ENCODE measurements around the gene KCTD13.
"Not testable (repeated sequence)": the region's sequence is repeated elsewhere in the genome, so short reads cannot be mapped to it uniquely, and the experiment has no call there.

Gene KCTD13

GRCh38 chr16:29925781-29926710 lies at the start of gene KCTD13:
Gene KCTD13, minus strand, starts transcription at chr16:29926226. Its CDS starts 193 bp downstream, at chr16:29926033.
- DNase-seq (ENCODE audit: low read depth), result peak; percentile 80

GRCh38 chr16:29975134-29975538 lies 49.1 kb upstream of the KCTD13 start:
- DNase-seq (ENCODE audit: low read depth), result no peak

- no peak for DNase-seq (ENCODE audit: low read depth)
These were observed 48.5 kb upstream of the KCTD13 start for GRCh38 chr16:29974291-29975133.

- peak; percentile 94 for DNase-seq (ENCODE audit: low read depth)
These were observed 47.6 kb upstream of the KCTD13 start, which contains the start of gene TAOK2 for GRCh38 chr16:29973384-29974246. Gene TAOK2, plus strand, starts transcription at chr16:29973868. Its CDS starts 3,905 bp downstream, at chr16:29977773.

GRCh38 chr16:29972992-29973383 lies 47.0 kb upstream of the KCTD13 start:
- DNase-seq (ENCODE audit: low read depth), result no peak

GRCh38 chr16:29972500-29972899 lies 46.5 kb upstream of the KCTD13 start:
- DNase-seq (ENCODE audit: low read depth), result no peak

- DNase-seq (ENCODE audit: low read depth), result no peak
These were observed 45.3 kb upstream of the KCTD13 start for GRCh38 chr16:29971304-29971703.

- DNase-seq (ENCODE audit: low read depth), result no peak
These were observed 42.2 kb upstream of the KCTD13 start for GRCh38 chr16:29968205-29968604.

- DNase-seq (ENCODE audit: low read depth), result no peak
These were observed 37.2 kb upstream of the KCTD13 start for GRCh38 chr16:29963021-29963743.

GRCh38 chr16:29962344-29962994 lies 36.4 kb upstream of the KCTD13 start:
- DNase-seq (ENCODE audit: low read depth), result no peak

- DNase-seq (ENCODE audit: low read depth), result peak; percentile 86
These were observed 35.7 kb upstream of the KCTD13 start, which contains the start of gene TMEM219 for GRCh38 chr16:29961479-29962343. Gene TMEM219, plus strand, starts transcription at chr16:29962079. Its CDS starts 1,065 bp downstream, at chr16:29963144.

- no peak for DNase-seq (ENCODE audit: low read depth)
These were observed 35.1 kb upstream of the KCTD13 start for GRCh38 chr16:29961127-29961478.

GRCh38 chr16:29959821-29960220 lies 33.8 kb upstream of the KCTD13 start:
- DNase-seq (ENCODE audit: low read depth), result not testable (repeated sequence)

GRCh38 chr16:29959293-29959692 lies 33.3 kb upstream of the KCTD13 start:
- no peak for DNase-seq (ENCODE audit: low read depth)

- no peak for DNase-seq (ENCODE audit: low read depth)
These were observed 32.7 kb upstream of the KCTD13 start for GRCh38 chr16:29958756-29959155.

GRCh38 chr16:29951625-29952365 lies 25.8 kb upstream of the KCTD13 start:
- DNase-seq (ENCODE audit: low read depth), result no peak

GRCh38 chr16:29950806-29951461 lies 24.9 kb upstream of the KCTD13 start:
- no peak for DNase-seq (ENCODE audit: low read depth)

GRCh38 chr16:29947897-29948296 lies 21.9 kb upstream of the KCTD13 start:
- DNase-seq (ENCODE audit: low read depth), result no peak
